Measurements from ENCODE around the gene GPC2. TPM values are rescaled to one million over a fixed set of nuclear protein-coding genes. Genes with fewer than 3 reads are reported as not detected.
"Not testable (repeated sequence)": the region's sequence is repeated elsewhere in the genome, so short reads cannot be mapped to it uniquely, and the experiment has no call there.

The GPC2 gene
- total RNA-seq, 1 donor from 2014 or later: 7.9 TPM

- no peak overlapping the region for H3K27ac Mint-ChIP-seq
- intact Hi-C loops (cut with micrococcal nuclease): no loop called here
These were observed 14.6 kb upstream of the GPC2 start for GRCh38 chr7:100191775-100192174.

GRCh38 chr7:100190048-100190711, 13.0 kb upstream of the GPC2 start:
- no peak for DNase-seq
- H3K4me3 Mint-ChIP-seq: no peak overlapping the region
- H3K27ac Mint-ChIP-seq: no peak overlapping the region
- H3K9me3 Mint-ChIP-seq: no peaks in the 10 kb centered on the region
- peaks cover 12% of the 10 kb centered on the region for H3K4me1 Mint-ChIP-seq
- H3K36me3 Mint-ChIP-seq (ENCODE audit: low read depth): peaks cover 5% of the 10 kb centered on the region
- intact Hi-C loops (cut with micrococcal nuclease): no loop called here
- H3K27me3 Mint-ChIP-seq: no peaks in the 10 kb centered on the region

More at GRCh38 chr7:100191775-100192174, 14.6 kb upstream of the GPC2 start:
- no peak for DNase-seq
- no peaks in the 10 kb centered on the region for H3K9me3 Mint-ChIP-seq
- peaks cover 5% of the 10 kb centered on the region for H3K36me3 Mint-ChIP-seq (ENCODE audit: low read depth)
- H3K4me1 Mint-ChIP-seq: peaks cover 12% of the 10 kb centered on the region
- H3K4me3 Mint-ChIP-seq: no peak overlapping the region
- H3K27me3 Mint-ChIP-seq: no peaks in the 10 kb centered on the region

GRCh38 chr7:100189061-100189460, 11.9 kb upstream of the GPC2 start:
- H3K4me3 Mint-ChIP-seq: no peak overlapping the region
- H3K4me1 Mint-ChIP-seq: peaks cover 12% of the 10 kb centered on the region
- no peaks in the 10 kb centered on the region for H3K27me3 Mint-ChIP-seq
- H3K36me3 Mint-ChIP-seq (ENCODE audit: low read depth): peaks cover 5% of the 10 kb centered on the region
- intact Hi-C loops (cut with micrococcal nuclease): loop anchor here (2.0 kb wide), 1 partner anchor 20 kb away; no protein-coding TSS in a partner anchor
- H3K27ac Mint-ChIP-seq: no peak overlapping the region
- DNase-seq: no peak
- no peaks in the 10 kb centered on the region for H3K9me3 Mint-ChIP-seq

GRCh38 chr7:100185726-100186125, 8.5 kb upstream of the GPC2 start:
- intact Hi-C loops (cut with micrococcal nuclease): no loop called here
- H3K9me3 Mint-ChIP-seq: peaks cover 4% of the 10 kb centered on the region
- peaks cover 26% of the 10 kb centered on the region for H3K4me1 Mint-ChIP-seq
- DNase-seq: no peak
- no peaks in the 10 kb centered on the region for H3K27me3 Mint-ChIP-seq
- H3K36me3 Mint-ChIP-seq (ENCODE audit: low read depth): peaks cover 10% of the 10 kb centered on the region
- H3K27ac Mint-ChIP-seq: no peak overlapping the region
- H3K4me3 Mint-ChIP-seq: no peak overlapping the region

GRCh38 chr7:100183090-100183489, 5.9 kb upstream of the GPC2 start:
- Mint-ChIP-seq H3K27ac (peak overlapping the region; percentile 58), H3K4me1 (peaks cover 23% of the 10 kb centered on the region)
- H3K27me3 Mint-ChIP-seq; H3K36me3 Mint-ChIP-seq (ENCODE audit: low read depth); DNase-seq; intact Hi-C loops (cut with micrococcal nuclease); H3K4me3 Mint-ChIP-seq; H3K9me3 Mint-ChIP-seq: not testable (repeated sequence)

- DNase-seq; H3K36me3 Mint-ChIP-seq (ENCODE audit: low read depth); H3K27me3 Mint-ChIP-seq; intact Hi-C loops (cut with micrococcal nuclease); H3K9me3 Mint-ChIP-seq: not testable (repeated sequence)
- Mint-ChIP-seq H3K27ac (peak overlapping the region; percentile 58), H3K4me1 (peaks cover 23% of the 10 kb centered on the region), H3K4me3 (peak overlapping the region; percentile 40)
These were observed 5.4 kb upstream of the GPC2 start for GRCh38 chr7:100182616-100183015.

GRCh38 chr7:100180084-100180483, 2.9 kb upstream of the GPC2 start:
- intact Hi-C loops (cut with micrococcal nuclease): loop anchor here (2.0 kb wide), 1 partner anchor 29 kb away; no protein-coding TSS in a partner anchor
- peak overlapping the region; percentile 84 for H3K27ac Mint-ChIP-seq
- not testable (repeated sequence) for DNase-seq; H3K36me3 Mint-ChIP-seq (ENCODE audit: low read depth); H3K27me3 Mint-ChIP-seq; H3K9me3 Mint-ChIP-seq
- H3K4me3 Mint-ChIP-seq: peak overlapping the region; percentile 75
- H3K4me1 Mint-ChIP-seq: peaks cover 34% of the 10 kb centered on the region

- Mint-ChIP-seq H3K4me1 (peaks cover 27% of the 10 kb centered on the region), H3K36me3 (ENCODE audit: low read depth) (peaks cover 6% of the 10 kb centered on the region), H3K27ac (no peak overlapping the region)
These were observed 811 bp downstream of the GPC2 start for GRCh38 chr7:100176096-100177044.

GRCh38 chr7:100175296-100175935, 1.8 kb downstream of the GPC2 start:
- Mint-ChIP-seq H3K4me1 (peaks cover 25% of the 10 kb centered on the region), H3K36me3 (ENCODE audit: low read depth) (peaks cover 8% of the 10 kb centered on the region), H3K4me3 (peak overlapping the region; percentile 29), H3K27ac (no peak overlapping the region), H3K27me3 (peaks cover 9% of the 10 kb centered on the region), H3K9me3 (no peaks in the 10 kb centered on the region)
- no peak for DNase-seq
- intact Hi-C loops (cut with micrococcal nuclease): no loop called here

More at GRCh38 chr7:100176096-100177044, 811 bp downstream of the GPC2 start:
- H3K4me3 Mint-ChIP-seq: peak overlapping the region; percentile 83
- H3K9me3 Mint-ChIP-seq: no peaks in the 10 kb centered on the region
- intact Hi-C loops (cut with micrococcal nuclease): no loop called here
- H3K27me3 Mint-ChIP-seq: peaks cover 6% of the 10 kb centered on the region
- no peak for DNase-seq

GRCh38 chr7:100174582-100174981, 2.6 kb downstream of the GPC2 start:
- Mint-ChIP-seq H3K4me1 (peaks cover 29% of the 10 kb centered on the region), H3K27me3 (peaks cover 11% of the 10 kb centered on the region), H3K9me3 (no peaks in the 10 kb centered on the region), H3K36me3 (ENCODE audit: low read depth) (peaks cover 8% of the 10 kb centered on the region), H3K27ac (no peak overlapping the region), H3K4me3 (no peak overlapping the region)
- DNase-seq: no peak
- intact Hi-C loops (cut with micrococcal nuclease): no loop called here

GRCh38 chr7:100173806-100174495, 3.2 kb downstream of the GPC2 start:
- peaks cover 11% of the 10 kb centered on the region for H3K27me3 Mint-ChIP-seq
- DNase-seq: no peak
- H3K4me1 Mint-ChIP-seq: peaks cover 35% of the 10 kb centered on the region
- H3K27ac Mint-ChIP-seq: no peak overlapping the region
- H3K9me3 Mint-ChIP-seq: no peaks in the 10 kb centered on the region
- no peak overlapping the region for H3K4me3 Mint-ChIP-seq
- intact Hi-C loops (cut with micrococcal nuclease): no loop called here
- peaks cover 8% of the 10 kb centered on the region for H3K36me3 Mint-ChIP-seq (ENCODE audit: low read depth)

- peaks cover 8% of the 10 kb centered on the region for H3K36me3 Mint-ChIP-seq (ENCODE audit: low read depth)
- intact Hi-C loops (cut with micrococcal nuclease): no loop called here
- no peak for DNase-seq
- no peaks in the 10 kb centered on the region for H3K9me3 Mint-ChIP-seq
- peak overlapping the region; percentile 45 for H3K27ac Mint-ChIP-seq
- H3K27me3 Mint-ChIP-seq: peaks cover 11% of the 10 kb centered on the region
- peak overlapping the region; percentile 76 for H3K4me3 Mint-ChIP-seq
- H3K4me1 Mint-ChIP-seq: peaks cover 53% of the 10 kb centered on the region
These were observed 5.3 kb downstream of the GPC2 start for GRCh38 chr7:100171840-100172239.

- intact Hi-C loops (cut with micrococcal nuclease): no loop called here
These were observed 6.0 kb downstream of the GPC2 start for GRCh38 chr7:100171087-100171681.

More at GRCh38 chr7:100171087-100171681, 6.0 kb downstream of the GPC2 start:
- no peak overlapping the region for H3K27ac Mint-ChIP-seq
- DNase-seq: peak; percentile 82
- peak overlapping the region; percentile 72 for H3K4me3 Mint-ChIP-seq
- H3K9me3 Mint-ChIP-seq: no peaks in the 10 kb centered on the region
- H3K27me3 Mint-ChIP-seq: peaks cover 7% of the 10 kb centered on the region
- H3K36me3 Mint-ChIP-seq (ENCODE audit: low read depth): peaks cover 8% of the 10 kb centered on the region
- peaks cover 53% of the 10 kb centered on the region for H3K4me1 Mint-ChIP-seq
